Measurements from ENCODE around the gene SNX25. TPM values are rescaled to one million over a fixed set of nuclear protein-coding genes. Genes with fewer than 3 reads are reported as not detected.

Gene SNX25
- total and polyA plus RNA-seq, 2 donors (not counting 1 experiment from before 2014, with no cell fraction given), result 11.1 to 32.9 TPM

DNA sequence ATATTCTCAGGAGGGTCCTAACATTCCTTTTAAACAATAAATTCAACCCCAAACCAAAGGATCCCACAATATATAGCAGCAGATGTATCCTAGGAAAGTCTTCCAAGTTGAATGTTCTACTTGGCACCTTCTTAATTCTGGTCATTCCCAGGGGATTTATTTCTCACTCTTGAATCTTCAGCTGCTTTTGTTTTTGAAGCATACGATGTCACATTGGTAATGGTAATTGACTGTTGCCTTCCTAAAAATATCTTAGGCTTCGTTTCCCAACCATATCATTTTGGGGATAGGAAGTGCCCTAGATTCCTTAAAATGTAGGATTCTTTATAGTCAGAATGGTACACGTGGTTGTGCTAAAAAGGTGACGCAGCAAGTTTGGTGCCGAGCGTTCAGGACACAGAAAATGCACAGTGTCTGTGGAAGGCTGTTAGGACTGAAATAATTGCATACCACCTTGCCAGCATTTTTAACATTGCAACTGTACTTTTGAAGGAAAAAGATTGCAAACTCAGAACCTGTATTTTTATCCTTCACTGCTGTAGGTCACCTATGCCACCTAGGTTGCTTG, 8.1 kb downstream of the SNX25 start:
- TF ChIP-seq, protein P1, sequence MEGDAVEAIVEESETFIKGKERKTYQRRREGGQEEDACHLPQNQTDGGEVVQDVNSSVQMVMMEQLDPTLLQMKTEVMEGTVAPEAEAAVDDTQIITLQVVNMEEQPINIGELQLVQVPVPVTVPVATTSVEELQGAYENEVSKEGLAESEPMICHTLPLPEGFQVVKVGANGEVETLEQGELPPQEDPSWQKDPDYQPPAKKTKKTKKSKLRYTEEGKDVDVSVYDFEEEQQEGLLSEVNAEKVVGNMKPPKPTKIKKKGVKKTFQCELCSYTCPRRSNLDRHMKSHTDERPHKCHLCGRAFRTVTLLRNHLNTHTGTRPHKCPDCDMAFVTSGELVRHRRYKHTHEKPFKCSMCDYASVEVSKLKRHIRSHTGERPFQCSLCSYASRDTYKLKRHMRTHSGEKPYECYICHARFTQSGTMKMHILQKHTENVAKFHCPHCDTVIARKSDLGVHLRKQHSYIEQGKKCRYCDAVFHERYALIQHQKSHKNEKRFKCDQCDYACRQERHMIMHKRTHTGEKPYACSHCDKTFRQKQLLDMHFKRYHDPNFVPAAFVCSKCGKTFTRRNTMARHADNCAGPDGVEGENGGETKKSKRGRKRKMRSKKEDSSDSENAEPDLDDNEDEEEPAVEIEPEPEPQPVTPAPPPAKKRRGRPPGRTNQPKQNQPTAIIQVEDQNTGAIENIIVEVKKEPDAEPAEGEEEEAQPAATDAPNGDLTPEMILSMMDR (conservative IDR thresholded peaks at IDR 0.05 in 1 of 2, IDR thresholded peaks at IDR 0.05 in 1 of 2; ENCODE audit: low read depth in 1 of 2, low read length in 2 of 2), result no peak
- TF ChIP-seq EZH2 (IDR thresholded peaks at IDR 0.05; ENCODE audit: low read length, missing control alignments), result no peak
- Histone ChIP-seq H3K4me2 (ENCODE audit: extremely low read depth, insufficient read depth, low read length) (no peak overlapping the region), H3K36me3 (ENCODE audit: control insufficient read depth, insufficient read depth, low read length) (no peaks in the 10 kb centered on the region), H2AFZ (ENCODE audit: low read length) (no peak overlapping the region), H4K20me1 (ENCODE audit: control insufficient read depth, extremely low read depth, insufficient read depth, low read length) (no peaks in the 10 kb centered on the region), H3K4me3 (replicated peaks in 1 of 4; ENCODE audit: control extremely low read depth in 1 of 4, insufficient read depth in 1 of 4, low read depth in 3 of 4, low read length in 4 of 4) (no peak overlapping the region), H3K9me3 (ENCODE audit: control insufficient read depth, insufficient read depth, low read depth, low read length) (no peaks in the 10 kb centered on the region), H3K4me1 (ENCODE audit: control insufficient read depth, extremely low read depth, insufficient read depth, low read length) (peaks cover 8% of the 10 kb centered on the region), H3K79me2 (ENCODE audit: control insufficient read depth, insufficient read depth, low read length) (peaks cover 35% of the 10 kb centered on the region), H3K27ac (ENCODE audit: insufficient read depth, low read length) (no peak overlapping the region), H3K9ac (ENCODE audit: insufficient read depth, low read length) (no peak overlapping the region), H3K27me3 (ENCODE audit: control insufficient read depth, insufficient read depth, low read length) (no peaks in the 10 kb centered on the region)
- DNase-seq (ENCODE audit: low read depth in 2 of 2), result no peak

DNA sequence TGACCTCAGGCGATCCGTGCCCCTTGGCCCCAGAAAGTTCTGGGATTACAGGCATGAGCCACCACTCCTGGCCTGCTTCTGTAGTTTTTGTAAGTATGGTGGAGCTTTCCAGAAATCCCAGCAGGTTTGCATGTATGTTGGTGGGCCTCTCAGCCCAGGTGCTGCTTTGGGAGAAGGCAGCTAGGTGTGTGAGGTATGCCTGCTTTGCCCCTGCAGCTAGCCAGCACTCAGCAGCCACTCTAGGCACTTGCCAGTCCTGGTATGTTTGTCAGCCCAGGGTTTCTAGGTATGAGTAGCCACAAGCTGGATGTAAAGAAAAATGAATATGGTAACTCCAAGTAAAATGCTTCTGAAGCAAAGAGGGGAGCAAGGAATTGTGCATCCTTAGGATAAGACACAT, 8.9 kb downstream of the SNX25 start:
- Histone ChIP-seq H3K9ac (ENCODE audit: insufficient read depth, low read length) (no peak overlapping the region), H3K27ac (ENCODE audit: insufficient read depth, low read length) (no peak overlapping the region), H3K9me3 (ENCODE audit: control insufficient read depth, insufficient read depth, low read depth, low read length) (no peaks in the 10 kb centered on the region), H3K27me3 (ENCODE audit: control insufficient read depth, insufficient read depth, low read length) (no peaks in the 10 kb centered on the region), H3K79me2 (ENCODE audit: control insufficient read depth, insufficient read depth, low read length) (peaks cover 29% of the 10 kb centered on the region), H3K4me2 (ENCODE audit: extremely low read depth, insufficient read depth, low read length) (no peak overlapping the region), H4K20me1 (ENCODE audit: control insufficient read depth, extremely low read depth, insufficient read depth, low read length) (no peaks in the 10 kb centered on the region), H3K4me1 (ENCODE audit: control insufficient read depth, extremely low read depth, insufficient read depth, low read length) (peaks cover 10% of the 10 kb centered on the region), H3K36me3 (ENCODE audit: control insufficient read depth, insufficient read depth, low read length) (no peaks in the 10 kb centered on the region), H2AFZ (ENCODE audit: low read length) (no peak overlapping the region), H3K4me3 (replicated peaks in 1 of 4; ENCODE audit: control extremely low read depth in 1 of 4, insufficient read depth in 1 of 4, low read depth in 3 of 4, low read length in 4 of 4) (no peak overlapping the region)
- TF ChIP-seq, protein P1 (conservative IDR thresholded peaks at IDR 0.05 in 1 of 2, IDR thresholded peaks at IDR 0.05 in 1 of 2; ENCODE audit: low read depth in 1 of 2, low read length in 2 of 2), result no peak
- TF ChIP-seq EZH2 (IDR thresholded peaks at IDR 0.05; ENCODE audit: low read length, missing control alignments), result no peak
- no peak for DNase-seq (ENCODE audit: low read depth in 2 of 2)

GRCh38 chr4:185219551-185220344, 10.3 kb downstream of the SNX25 start:
- Histone ChIP-seq H3K9ac (ENCODE audit: insufficient read depth, low read length) (no peak overlapping the region), H3K4me1 (ENCODE audit: control insufficient read depth, extremely low read depth, insufficient read depth, low read length) (peaks cover 10% of the 10 kb centered on the region)

More at GRCh38 chr4:185219551-185220344, 10.3 kb downstream of the SNX25 start:
- DNase-seq (ENCODE audit: low read depth in 2 of 2), result peak; percentile 73 to 84
- no peak overlapping the region for H3K27ac ChIP-seq (ENCODE audit: insufficient read depth, low read length)
- no peaks in the 10 kb centered on the region for H4K20me1 ChIP-seq (ENCODE audit: control insufficient read depth, extremely low read depth, insufficient read depth, low read length)
- no peaks in the 10 kb centered on the region for H3K27me3 ChIP-seq (ENCODE audit: control insufficient read depth, insufficient read depth, low read length)
- H3K4me2 ChIP-seq (ENCODE audit: extremely low read depth, insufficient read depth, low read length), result peak overlapping the region; percentile 42
- H3K9me3 ChIP-seq (ENCODE audit: control insufficient read depth, insufficient read depth, low read depth, low read length), result no peaks in the 10 kb centered on the region
- H3K36me3 ChIP-seq (ENCODE audit: control insufficient read depth, insufficient read depth, low read length), result no peaks in the 10 kb centered on the region
- no peak for TF ChIP-seq EZH2 (IDR thresholded peaks at IDR 0.05; ENCODE audit: low read length, missing control alignments)
- TF ChIP-seq, protein P1 (conservative IDR thresholded peaks at IDR 0.05 in 1 of 2, IDR thresholded peaks at IDR 0.05 in 1 of 2; ENCODE audit: low read depth in 1 of 2, low read length in 2 of 2), result no peak
- no peak overlapping the region for H2AFZ ChIP-seq (ENCODE audit: low read length)
- no peak overlapping the region for H3K4me3 ChIP-seq (replicated peaks in 1 of 4; ENCODE audit: control extremely low read depth in 1 of 4, insufficient read depth in 1 of 4, low read depth in 3 of 4, low read length in 4 of 4)
- H3K79me2 ChIP-seq (ENCODE audit: control insufficient read depth, insufficient read depth, low read length), result peaks cover 23% of the 10 kb centered on the region
